ENCODE data around the gene HOXA13. TPM values are rescaled to one million over a fixed set of nuclear protein-coding genes. Genes with fewer than 3 reads are reported as not detected.

The HOXA13 gene
- total and polyA plus RNA-seq, 2 donors (not counting 1 experiment from before 2014, with no cell fraction given) = not detected

- H3K4me2 ChIP-seq (replicated peaks; ENCODE audit: low read depth, low read length, poor library complexity, severe bottlenecking) = peak overlapping the region; percentile 38
- ChIA-PET CTCF (no interaction called here), POLR2A (no interaction called here)
- DNase-seq = peak; percentile 27
- Mint-ChIP-seq H3K27ac (peak overlapping the region; percentile 16), H3K4me1 (peaks cover 22% of the 10 kb centered on the region), H3K9me3 (ENCODE audit: insufficient read depth) (no peaks in the 10 kb centered on the region), H3K27me3 (peaks cover 71% of the 10 kb centered on the region), H3K4me3 (peak overlapping the region; percentile 41)
- no peak overlapping the region for H3K27ac ChIP-seq (ENCODE audit: low read length in 2 of 2)
- H3K4me3 ChIP-seq (ENCODE audit: control extremely low read depth in 1 of 5, extremely low read depth in 1 of 5, insufficient read depth in 1 of 5, low read depth in 2 of 5, low read length in 4 of 5) = no peak overlapping the region
- H3K79me2 ChIP-seq (ENCODE audit: control insufficient read depth, insufficient read depth, low read length) = no peaks in the 10 kb centered on the region
- H4K20me1 ChIP-seq (ENCODE audit: control insufficient read depth, insufficient read depth, low read length, poor library complexity, severe bottlenecking) = no peaks in the 10 kb centered on the region
- 11% methylated on average over 37 of the region's 43 CpGs for WGBS (ENCODE audit: insufficient coverage)
- ATAC-seq (ENCODE audit: low read depth) = no peak
- intact Hi-C loops (cut with micrococcal nuclease) = loop anchor here (5.0 kb wide), 2 partner anchors 46 to 1391 kb away; no protein-coding TSS in a partner anchor
- no peak overlapping the region for H3K9ac ChIP-seq (ENCODE audit: low read length)
- H3K9me3 ChIP-seq (ENCODE audit: control extremely low read depth in 1 of 3, control insufficient read depth in 2 of 3, insufficient read depth in 1 of 3, low read length in 2 of 3) = peaks cover 0 to 86% (median 5%) of the 10 kb centered on the region in 3 donors
- H3K27me3 ChIP-seq (replicated peaks in 1 of 4; ENCODE audit: control extremely low read depth in 1 of 4, control insufficient read depth in 3 of 4, insufficient read depth in 4 of 4, low read length in 3 of 4) = peaks cover 0 to 97% (median 76%) of the 10 kb centered on the region in 4 experiments
- peaks cover 32 to 67% of the 10 kb centered on the region in 2 donors for H3K4me1 ChIP-seq (ENCODE audit: control insufficient read depth in 2 of 2, insufficient read depth in 2 of 2, low read length in 2 of 2)
- no peak overlapping the region for H2AFZ ChIP-seq (ENCODE audit: insufficient read depth, low read depth, low read length, poor library complexity, severe bottlenecking)
- no peaks in the 10 kb centered on the region for H3K36me3 ChIP-seq (replicated peaks in 1 of 2; ENCODE audit: control extremely low read depth in 1 of 2, control insufficient read depth in 1 of 2, extremely low read depth in 1 of 2, insufficient read depth in 2 of 2, low read length in 1 of 2)
- TF ChIP-seq EZH2 (IDR thresholded peaks at IDR 0.05; ENCODE audit: borderline replicate concordance, insufficient read depth, low read depth, low read length, poor library complexity, severe bottlenecking) = no peak
- no peak for TF ChIP-seq CTCF (IDR thresholded peaks at IDR 0.05)
Measured at GRCh38 chr7:27243340-27244163, 43.7 kb upstream of the HOXA13 start.
